HG03066 (cell line): ENCODE results near the gene DNAJB11.
A peak's percentile ranks its signal among the peaks of the same experiment; 100 is the strongest.

Experiments
- ATAC-seq: cut with Tn5 transposase; IDR thresholded peaks from one replicate; pipeline ENCODE4 v1.9.1; 2021; ENCODE audit warnings: low read depth; ENCODE audit not compliant: unreplicated experiment

The DNAJB11 gene

DNA sequence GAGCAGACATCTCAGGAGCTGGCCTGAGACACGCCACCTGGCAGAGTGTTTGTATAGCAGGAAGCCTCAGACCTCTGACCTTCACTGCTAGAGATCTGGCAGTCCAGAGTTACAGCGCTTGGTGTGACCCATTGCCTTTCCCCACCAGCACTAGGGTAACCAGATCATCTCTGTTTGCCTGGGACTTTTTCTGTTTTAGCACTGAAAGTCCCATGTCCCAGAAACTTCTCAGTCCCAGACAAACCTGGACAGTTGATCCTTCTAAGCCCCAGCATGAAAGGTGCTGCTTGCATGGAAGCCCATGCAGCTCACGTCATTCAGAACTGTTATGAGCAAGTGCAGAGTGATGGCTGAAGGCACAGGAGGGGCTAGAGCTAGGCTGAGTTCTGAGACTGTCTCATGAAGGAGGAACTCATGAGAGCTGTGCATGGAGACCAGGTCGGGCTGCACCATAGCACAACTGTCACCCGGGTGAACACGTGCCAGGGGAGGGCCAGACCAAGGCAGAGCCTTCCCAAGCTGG lies 24.1 kb downstream of the DNAJB11 start:
- ATAC-seq: no peak

DNA sequence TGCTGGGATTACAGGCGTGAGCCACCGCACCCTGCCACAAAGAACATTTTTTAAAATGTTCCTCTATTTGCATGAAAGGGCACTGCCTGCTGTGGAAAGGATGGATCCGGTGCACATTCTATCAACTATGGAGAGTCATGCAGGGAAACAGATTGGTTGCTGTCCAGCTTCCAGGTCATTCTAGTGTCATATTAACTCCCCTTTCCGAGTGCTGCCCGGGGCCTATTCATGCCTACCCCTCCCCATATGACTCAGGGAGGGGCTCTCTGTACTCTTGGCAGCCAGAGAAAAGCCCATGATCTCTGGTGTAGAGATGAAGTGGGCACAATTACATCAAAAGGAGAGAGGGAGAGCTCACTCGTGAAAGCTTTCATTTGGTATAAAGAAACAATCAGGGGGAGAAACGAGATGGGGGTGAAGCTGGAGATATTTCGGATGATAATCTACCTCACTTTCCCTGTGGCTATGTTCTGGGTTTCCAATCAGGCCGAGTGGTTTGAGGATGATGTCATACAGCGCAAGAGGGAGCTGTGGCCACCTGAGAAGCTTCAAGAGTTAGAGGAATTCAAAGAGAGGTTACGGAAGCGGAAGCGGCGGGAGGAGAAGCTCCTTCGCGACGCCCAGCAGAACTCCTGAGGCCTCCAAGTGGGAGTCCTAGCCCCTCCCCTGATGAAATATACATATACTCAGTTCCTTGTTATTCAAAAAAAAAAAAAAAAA lies 26.2 kb downstream of the DNAJB11 start:
- no peak for ATAC-seq

DNA sequence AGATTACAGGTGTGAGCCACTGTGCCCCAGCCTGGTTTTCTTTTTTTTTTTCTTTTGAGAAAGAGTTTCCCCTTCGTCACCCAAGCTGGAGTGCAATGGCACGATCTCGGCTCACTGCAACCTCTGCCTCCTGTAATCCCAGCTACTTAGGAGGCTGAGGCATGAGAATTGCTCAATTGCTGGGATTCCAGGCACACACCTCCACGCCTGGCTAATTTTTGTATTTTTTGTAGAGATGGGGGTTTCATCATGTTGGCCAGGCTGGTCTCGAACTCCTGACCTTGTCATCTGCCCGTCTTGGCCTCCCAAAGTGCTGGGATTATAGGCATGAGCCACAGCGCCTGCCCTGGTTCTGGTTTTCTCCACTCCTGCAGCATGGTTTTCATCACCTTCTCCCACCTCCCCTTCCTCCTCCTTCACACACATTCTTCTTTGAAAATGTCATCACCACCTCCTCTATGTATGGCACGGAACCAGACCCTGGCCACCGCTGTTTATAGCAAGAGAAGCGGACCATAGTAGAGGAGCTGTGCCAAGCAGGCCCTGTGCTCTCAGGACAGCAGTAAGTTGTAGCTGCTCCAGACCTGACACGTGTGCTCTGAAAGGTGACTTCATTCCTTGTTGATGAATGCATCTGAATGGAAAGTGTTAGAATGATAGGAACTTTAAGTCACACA lies 27.7 kb downstream of the DNAJB11 start:
- ATAC-seq: no peak

DNA sequence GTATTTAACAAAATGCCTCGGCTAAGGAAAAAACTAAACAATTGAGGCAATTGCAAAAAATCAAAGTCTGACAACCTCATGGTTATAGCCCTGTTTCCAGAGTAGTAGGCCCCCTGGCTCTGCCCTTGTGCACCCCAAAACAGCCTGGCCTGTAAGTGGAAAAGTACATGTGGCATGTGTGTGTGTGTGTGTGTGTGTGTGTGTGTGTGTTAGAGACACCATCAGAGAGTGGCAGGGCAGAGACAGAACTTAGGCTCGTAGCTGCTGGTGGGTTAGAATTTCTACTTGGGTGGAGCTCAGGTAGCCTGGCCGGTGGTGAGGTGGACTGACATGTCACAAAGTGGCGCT lies 28.2 kb downstream of the DNAJB11 start:
- ATAC-seq: no peak

DNA sequence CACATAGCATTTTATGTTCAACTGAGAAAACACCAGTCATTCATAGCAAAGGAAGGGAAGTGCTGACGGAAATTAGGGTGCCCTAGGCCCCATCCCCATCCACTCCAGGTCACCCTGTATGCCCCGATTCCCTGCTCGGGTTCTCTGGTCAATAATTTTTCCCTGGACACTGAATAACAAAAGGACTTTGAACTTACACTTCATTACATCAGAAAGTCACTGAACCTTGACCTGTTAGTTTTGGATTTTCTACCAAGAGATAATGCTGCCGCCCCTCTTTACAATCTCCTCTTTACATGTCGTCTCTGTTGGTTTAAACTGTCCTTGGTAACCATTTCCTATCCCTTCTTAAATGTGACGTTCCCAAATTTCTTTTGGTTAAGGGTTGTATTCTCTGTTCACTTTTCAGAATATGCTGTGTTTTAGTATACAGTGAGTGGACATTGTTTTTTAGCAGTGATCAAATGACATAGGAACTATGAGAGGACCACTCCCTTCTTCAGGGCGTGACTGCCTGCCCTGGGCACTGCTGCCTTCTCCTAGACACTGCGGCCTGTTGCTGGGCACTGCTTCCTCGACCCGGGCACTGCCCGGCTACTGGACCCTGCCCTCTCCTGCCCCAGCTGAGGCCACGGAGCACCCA lies 28.7 kb downstream of the DNAJB11 start:
- no peak for ATAC-seq

DNA sequence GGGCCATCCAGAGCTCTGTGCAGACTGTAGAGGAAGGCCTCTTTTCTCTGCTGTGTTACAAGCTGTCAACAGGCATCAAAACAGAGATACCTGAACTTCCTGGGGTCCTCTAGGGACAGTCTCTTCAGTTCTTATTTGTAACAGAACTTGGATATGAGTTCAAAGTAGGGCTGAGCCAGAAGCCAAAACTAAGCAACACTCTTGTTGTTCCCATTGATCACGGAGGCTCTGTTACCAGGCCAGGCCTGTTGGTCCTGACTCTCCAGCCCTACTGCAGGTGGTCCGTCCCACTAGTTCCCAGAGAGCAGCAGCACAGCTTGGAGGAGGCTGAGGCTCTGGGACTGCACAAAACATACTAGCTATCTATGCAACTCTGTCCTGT lies 29.3 kb downstream of the DNAJB11 start:
- no peak for ATAC-seq

DNA sequence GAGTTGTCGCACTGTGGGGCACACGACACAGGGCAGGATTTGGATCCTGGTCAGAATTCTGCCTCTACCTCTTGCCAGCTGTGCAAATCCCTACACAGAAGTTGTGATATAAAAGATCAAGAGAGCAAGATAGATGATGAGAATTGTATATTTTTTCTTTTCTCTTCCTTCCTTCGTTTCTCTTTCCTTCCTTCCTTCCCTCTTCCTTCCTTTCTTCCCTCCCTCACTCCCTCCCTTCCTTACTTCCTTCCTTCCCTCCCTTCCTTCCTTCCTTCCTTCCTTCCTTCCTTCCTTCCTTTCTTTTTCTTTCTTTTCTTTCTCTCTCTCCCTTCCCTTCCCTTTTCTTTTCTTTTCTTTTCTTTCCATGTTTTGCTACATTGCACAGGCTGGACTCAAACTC lies 30.4 kb downstream of the DNAJB11 start:
- no peak for ATAC-seq

DNA sequence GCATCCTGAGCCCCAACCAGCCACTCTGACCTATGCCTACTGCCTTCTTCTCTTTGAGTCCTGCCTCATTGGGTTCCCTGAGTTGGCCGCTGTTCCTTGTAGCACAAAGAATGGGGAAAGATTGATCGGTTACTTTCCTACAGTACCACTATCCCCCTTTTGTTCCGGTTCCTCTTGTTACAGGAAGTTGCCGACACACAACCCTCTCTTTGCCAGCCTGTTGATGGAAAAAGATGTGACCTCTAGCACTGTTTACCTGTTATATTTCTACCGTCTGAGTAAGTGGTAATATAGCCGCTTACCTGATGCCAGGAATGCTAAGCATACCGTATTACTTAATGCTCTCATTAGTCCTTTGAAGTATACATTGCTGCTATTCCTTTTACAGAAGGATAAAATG lies 32.6 kb downstream of the DNAJB11 start:
- ATAC-seq: no peak

DNA sequence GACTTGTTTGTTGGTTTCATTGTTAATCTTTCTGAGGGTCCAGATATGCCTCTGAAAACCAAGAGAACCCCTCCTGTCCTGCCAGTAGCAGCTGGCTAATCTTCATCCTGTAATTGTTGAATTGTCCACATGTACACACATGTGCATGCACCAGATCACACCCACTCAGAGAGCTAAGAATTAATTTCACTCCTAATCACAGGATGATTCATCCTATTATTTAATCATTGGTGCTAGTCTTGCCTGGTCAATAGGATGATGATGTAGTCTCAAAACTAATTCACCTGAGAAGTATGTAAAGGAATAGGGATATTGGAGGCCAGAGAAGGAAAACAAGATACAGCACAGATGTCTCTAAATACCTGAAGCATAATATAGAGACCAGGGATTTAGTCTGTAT lies 34.6 kb downstream of the DNAJB11 start:
- ATAC-seq: no peak

DNA sequence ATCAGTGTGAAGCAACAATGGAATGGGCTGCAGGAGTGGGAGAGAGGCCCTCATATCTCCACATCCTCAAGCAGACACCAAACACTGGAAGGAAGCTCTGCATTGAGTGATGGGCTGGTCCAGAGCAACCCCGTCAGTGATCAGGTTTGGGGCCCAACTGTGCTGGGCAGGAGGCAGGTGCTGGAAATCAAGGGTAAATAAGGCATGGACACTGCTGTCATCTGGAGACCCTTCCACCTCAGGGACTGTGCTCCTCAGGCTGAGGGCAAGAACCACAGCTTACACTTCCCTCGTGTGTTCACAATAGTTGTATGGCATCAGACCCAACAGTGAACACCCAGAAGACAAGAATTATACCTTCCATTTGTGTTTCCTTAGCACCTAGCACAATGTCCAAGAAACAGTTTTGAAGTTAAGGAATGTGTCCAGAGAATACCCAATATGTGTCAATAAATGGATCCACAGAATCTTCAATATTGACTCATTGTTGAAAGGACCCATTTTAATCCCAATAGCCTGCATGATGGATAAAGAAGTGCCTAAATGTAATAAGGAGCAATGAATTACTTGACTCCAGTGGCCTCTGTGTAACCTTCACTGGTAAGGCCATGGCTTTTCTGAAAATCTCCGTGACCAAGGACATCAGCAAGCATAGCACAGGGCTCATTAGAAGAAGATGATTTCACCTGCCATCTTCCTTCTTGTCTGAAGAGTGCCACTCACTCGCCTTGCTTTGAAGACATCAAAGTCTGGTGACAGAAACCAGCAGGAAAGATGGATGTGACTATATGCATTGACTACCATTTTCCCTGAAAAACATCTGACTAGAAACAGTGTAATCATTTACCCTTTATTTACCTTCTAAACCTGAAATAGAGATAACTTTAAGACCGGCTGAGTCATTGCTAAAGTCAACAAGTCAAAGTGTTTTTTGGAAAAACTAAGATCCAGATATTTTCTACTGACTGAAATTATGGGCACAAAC lies 35.3 kb downstream of the DNAJB11 start:
- no peak for ATAC-seq

DNA sequence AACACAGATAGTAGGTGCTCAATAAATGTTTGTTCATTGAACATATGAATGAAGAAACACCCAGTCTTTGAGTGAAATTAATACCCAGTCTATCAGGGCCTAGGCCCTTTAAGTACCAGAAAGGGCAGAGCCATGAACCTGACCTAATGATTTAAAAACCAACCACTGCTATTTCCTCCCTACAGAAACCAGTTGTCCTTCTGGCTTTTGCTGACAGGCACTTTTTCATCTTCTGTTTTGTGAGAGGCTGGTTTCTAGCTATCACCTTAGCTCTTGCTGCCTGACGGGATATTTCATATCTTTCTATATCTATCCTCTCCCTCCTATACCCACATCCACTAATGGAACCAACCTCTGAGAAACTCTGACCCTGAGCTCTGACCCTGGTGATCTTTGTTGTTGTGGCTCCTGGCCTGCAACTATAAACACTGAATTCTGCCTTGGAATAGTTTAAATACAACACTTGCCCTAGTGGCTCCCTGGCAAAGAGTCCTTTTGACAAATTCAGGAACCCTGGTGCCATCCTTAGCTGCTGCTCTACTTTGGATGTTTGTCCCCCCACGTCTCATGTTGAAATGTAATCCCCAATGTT lies 38.2 kb downstream of the DNAJB11 start:
- no peak for ATAC-seq

DNA sequence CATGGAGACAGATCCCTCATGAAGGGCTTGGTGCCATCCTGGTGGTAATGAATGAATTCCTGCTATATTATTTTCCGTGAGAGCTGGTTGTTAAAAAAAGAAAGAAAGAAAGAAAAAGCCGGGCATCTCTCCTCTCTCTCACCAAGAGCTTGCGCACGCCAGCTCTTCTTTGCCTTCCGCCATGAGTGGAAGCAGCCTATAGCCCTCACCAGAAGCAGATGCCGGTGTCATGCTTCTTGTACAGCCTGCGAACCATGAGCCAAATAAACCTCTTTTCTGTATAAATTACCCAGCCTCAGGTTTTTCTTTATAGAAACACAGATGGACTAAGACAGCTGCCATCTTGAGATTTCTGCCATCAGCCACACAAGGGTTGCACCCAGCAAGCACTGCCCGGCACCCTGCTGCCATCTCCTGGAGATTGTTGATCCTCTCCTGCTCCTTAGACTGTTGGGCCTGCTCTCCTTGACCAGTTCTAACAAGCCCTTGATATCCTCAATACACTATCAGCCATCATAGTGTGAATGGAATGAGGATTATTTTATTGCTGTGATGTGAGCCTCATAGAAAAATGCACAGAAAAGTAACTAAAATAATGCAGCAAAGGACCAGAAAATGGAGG lies 38.8 kb downstream of the DNAJB11 start:
- ATAC-seq: no peak

DNA sequence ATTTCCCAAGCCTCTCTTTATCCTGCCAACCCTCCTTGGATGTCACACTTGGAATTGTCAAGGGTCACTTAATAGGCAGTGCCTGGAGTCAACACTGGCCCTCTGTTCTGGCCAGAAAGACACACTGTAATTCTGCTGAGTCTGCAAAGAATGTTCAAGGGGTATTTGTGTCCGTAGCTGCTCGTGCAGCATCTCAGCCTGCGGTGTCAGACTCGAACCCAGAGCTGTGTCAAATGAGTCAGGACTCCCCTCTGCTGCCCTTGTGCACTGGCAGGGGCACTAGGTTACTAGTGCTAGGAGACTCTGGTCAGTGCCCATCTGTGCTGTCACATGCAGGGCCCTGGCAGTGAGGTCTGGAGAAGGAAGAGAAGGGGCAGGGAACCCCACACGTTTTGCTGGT lies 41.5 kb downstream of the DNAJB11 start:
- no peak for ATAC-seq

DNA sequence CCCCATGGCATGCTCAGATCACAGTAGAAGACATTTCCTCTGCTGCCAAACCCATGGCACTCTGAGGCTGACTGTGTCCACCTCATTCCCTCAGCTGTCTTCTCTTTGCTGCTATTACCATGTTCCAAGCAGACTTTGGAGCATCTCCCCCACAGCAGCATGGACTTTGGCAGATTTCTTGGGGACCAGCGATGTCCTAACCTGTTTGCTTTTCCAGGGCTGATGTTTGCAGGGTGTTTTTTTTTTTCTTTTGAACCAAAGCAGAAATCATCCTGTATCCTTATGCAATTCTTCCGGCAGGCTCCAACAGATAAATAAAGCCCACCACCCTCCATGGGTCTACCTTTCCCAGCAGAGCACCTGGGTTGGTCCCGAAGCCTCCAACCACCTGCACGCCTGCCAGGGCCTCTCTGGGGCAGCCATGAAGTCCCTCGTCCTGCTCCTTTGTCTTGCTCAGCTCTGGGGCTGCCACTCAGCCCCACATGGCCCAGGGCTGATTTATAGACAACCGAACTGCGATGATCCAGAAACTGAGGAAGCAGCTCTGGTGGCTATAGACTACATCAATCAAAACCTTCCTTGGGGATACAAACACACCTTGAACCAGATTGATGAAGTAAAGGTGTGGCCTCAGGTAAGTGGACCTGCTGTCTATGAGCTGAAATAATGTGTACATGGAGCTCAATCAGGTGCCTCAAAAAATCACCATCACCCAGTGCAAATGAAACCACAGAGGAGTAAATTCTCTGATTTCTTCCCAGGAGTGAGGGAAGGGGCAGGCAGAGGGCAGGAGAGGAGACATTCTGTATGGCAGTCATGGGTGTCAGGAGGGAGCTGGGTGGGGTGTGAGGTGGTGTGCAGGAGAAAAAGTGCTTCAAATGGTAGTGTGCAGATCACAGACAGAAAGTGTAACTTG lies 42.5 kb downstream of the DNAJB11 start, which contains the start of gene AHSG:
AHSG (plus strand) TSS at position 340 of the 916 bp plus-strand sequence; CDS start at position 422, 82 bp downstream.
- ATAC-seq: no peak

DNA sequence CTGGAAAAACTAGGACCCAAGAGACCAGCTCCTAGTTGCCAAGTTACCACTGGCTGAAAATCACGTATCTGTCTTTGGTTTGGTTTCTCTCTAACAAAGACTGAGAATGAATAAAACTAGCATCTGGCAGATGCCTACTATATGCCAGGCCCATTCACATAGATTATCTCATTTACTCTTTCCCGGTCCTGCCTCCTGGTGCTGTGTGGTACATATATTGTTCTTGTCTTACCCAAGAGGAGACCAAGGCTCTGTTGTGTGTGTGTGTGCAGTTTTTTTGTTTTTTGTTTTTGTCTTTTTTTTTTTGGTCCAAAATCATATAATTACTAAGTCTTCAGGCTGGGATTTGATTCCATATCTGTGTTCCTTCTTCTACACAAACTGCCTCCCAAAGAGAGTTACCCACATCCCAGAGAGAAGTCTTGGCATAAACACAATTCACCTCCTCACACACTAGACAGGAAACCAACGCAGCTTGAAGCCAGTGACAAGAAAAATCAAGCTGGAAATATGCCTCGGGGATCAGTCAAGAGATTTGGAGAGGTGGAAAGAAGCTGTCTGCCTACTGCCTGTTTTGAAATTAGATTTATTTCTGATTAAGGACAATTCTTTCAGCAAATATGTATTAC lies 43.2 kb downstream of the DNAJB11 start:
- ATAC-seq: no peak

DNA sequence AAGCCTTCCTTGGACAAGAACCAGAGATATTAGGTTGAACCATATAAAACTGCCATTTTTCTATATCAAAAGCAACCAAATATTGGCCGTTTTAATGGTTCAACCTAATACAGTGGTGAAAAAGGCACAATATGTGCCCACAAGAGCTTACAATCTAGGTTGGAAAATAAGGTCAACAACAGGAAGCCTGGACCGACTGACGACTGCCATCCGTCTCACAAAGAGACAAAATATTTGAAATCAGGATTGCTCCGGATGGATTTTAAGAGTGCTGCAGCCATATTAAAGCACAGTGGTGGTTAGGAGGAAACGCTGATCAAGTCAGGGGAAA lies 43.7 kb downstream of the DNAJB11 start:
- no peak for ATAC-seq

DNA sequence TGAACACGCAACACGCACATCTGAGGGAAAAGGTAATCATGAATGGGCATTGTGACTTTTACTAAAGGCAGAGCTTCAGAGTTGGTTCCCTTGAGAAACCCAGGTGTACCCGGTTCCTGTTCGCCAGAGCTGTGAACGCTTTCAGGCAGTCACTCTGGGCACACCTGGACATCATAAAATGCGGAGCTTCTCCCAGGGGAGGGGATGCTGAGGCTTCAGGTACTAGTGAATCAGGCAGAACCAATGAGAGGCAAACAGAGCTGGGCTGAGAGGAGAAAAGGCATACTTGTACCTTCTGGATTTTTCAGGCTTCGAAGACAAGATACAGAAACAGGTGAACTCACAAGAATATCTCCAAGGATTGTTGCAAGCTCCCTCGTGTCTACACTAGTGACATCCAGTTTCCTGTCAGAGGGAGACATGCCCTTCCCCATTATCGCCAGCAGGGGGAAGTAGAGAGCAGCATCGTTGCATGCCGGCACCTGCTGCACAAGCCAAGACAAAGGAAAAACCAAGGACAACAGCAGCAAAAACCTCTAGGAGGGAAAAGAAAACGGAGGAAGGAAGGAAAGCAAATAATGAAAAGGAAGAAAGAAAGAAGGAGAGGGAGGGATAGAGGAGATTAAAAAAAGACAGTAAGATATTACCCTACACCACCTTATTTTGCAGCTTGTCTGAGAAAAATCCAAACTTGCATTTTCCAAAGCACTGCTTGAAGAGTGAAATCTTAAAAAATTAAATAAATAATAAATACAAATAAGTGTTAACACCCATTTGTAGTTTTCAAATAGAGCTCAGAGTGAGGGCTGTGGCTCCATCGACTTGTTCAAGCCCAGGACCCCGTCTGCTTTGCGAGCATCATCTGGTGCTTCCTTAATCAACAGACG lies 44.3 kb downstream of the DNAJB11 start:
- peak; percentile 61 for ATAC-seq

DNA sequence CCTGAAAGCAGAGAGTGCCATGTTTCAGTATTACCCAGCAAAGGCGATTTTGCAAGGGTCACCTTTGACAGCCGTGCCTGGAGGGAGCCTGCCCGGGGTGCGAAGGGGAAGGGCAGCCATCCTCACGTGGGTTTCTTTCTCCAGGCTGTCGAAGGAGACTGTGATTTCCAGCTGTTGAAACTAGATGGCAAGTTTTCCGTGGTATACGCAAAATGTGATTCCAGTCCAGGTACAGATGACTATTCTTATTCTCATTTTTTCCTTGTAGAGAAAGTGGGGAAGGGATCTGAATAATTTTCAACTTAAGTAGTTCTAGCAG lies 45.7 kb downstream of the DNAJB11 start:
- ATAC-seq: no peak
